Parathyroid adenoma (tissue), 2 donors: ENCODE measurements around the gene CDH1.

Experiments used
- H2AFZ ChIP-seq: fragments of 300-600 bp; sonication (generic); one replicate; pipeline ENCODE4 v1.7.0; 2017; ENCODE audit warnings: antibody characterized with exemption, mild to moderate bottlenecking
- H3K27ac ChIP-seq: fragments of 300-600 bp; sonication (generic); one replicate; pipeline ENCODE4 v1.7.0; 2017
- H3K27me3 ChIP-seq: fragments of 300-600 bp; sonication (generic); one replicate; pipeline ENCODE4 v1.7.0; 2017; ENCODE audit warnings: low read length; ENCODE audit not compliant: control insufficient read depth, insufficient read depth
- H3K36me3 ChIP-seq: fragments of 300-600 bp; sonication (generic); one replicate; pipeline ENCODE4 v1.7.0; 2017; ENCODE audit warnings: low read length; ENCODE audit not compliant: control insufficient read depth, insufficient read depth
- H3K4me1 ChIP-seq: fragments of 300-600 bp; sonication (generic); one replicate; pipeline ENCODE4 v1.7.0; 2017; ENCODE audit warnings: control low read depth
- H3K4me2 ChIP-seq: fragments of 300-600 bp; sonication (generic); one replicate; pipeline ENCODE4 v1.7.0; 2017; ENCODE audit warnings: low read length
- H3K4me3 ChIP-seq: fragments of 300-600 bp; sonication (generic); one replicate; pipeline ENCODE4 v1.7.0; 2017; ENCODE audit warnings: low read depth, low read length
- H3K79me2 ChIP-seq: fragments of 300-600 bp; sonication (generic); one replicate; pipeline ENCODE4 v1.7.0; 2017; ENCODE audit warnings: control low read depth
- H3K9ac ChIP-seq: fragments of 300-600 bp; sonication (generic); one replicate; pipeline ENCODE4 v1.7.0; 2017; ENCODE audit warnings: mild to moderate bottlenecking
- H3K9me3 ChIP-seq: fragments of 300-600 bp; sonication (generic); one replicate; pipeline ENCODE4 v1.7.0; 2017; ENCODE audit warnings: low read length; ENCODE audit not compliant: control insufficient read depth
- TF ChIP-seq, protein P1 (sequence below): fragments of 300-600 bp; sonication (generic); IDR thresholded peaks from one replicate; pipeline ENCODE4 v1.7.0; 2017; ENCODE audit warnings: antibody characterized with exemption, mild to moderate bottlenecking
- donor health status: primary hyperparathyroidism.

Gene CDH1

DNA sequence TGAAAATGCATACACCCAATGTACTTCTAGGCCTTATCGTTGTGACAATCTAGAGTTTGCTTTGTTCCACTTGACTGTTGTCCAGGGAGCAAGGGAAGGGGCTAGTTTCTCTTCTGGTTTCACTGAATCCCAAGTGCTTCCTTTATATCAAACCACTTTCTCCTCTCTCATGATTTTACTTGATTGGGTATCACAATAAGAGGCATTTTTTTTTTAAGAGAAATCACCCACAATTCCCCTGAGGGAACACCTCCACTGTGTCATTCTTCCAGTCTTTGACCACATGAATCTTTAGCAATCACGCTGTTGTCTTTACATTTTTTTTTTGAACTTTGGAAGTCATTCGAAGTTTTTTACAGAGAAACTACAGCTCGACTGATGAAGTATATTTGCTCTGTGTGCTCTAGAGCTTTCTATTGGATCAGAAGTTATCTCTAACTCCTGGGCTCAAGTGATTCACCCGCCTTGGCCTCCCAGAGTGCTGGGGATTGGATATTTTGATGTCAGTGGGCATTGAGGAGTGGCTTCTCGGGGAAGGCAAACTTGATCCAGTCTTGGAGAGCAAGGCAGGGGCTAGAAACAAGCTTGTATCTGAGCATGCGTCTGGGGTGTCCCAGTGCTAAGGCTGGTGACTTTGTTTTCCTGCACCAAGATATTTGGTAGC, 3.0 kb downstream of the CDH1 start:
- no peaks in the 10 kb centered on the region for H3K36me3 ChIP-seq
- no peaks in the 10 kb centered on the region for H3K27me3 ChIP-seq
- no peak overlapping the region for H3K9ac ChIP-seq
- peak overlapping the region; percentile 96 for H3K27ac ChIP-seq
- no peak overlapping the region for H2AFZ ChIP-seq
- H3K9me3 ChIP-seq, result no peaks in the 10 kb centered on the region
- H3K79me2 ChIP-seq, result peaks cover 33% of the 10 kb centered on the region
- TF ChIP-seq, protein P1, sequence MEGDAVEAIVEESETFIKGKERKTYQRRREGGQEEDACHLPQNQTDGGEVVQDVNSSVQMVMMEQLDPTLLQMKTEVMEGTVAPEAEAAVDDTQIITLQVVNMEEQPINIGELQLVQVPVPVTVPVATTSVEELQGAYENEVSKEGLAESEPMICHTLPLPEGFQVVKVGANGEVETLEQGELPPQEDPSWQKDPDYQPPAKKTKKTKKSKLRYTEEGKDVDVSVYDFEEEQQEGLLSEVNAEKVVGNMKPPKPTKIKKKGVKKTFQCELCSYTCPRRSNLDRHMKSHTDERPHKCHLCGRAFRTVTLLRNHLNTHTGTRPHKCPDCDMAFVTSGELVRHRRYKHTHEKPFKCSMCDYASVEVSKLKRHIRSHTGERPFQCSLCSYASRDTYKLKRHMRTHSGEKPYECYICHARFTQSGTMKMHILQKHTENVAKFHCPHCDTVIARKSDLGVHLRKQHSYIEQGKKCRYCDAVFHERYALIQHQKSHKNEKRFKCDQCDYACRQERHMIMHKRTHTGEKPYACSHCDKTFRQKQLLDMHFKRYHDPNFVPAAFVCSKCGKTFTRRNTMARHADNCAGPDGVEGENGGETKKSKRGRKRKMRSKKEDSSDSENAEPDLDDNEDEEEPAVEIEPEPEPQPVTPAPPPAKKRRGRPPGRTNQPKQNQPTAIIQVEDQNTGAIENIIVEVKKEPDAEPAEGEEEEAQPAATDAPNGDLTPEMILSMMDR, result no peak
- H3K4me2 ChIP-seq, result peak overlapping the region; percentile 16
- peak overlapping the region; percentile 21 for H3K4me3 ChIP-seq
- peaks cover 38% of the 10 kb centered on the region for H3K4me1 ChIP-seq

GRCh38 chr16:68740628-68741346, 3.7 kb downstream of the CDH1 start:
- Histone ChIP-seq H3K9me3 (no peaks in the 10 kb centered on the region), H2AFZ (no peak overlapping the region), H3K36me3 (no peaks in the 10 kb centered on the region), H3K9ac (no peak overlapping the region), H3K27ac (peak overlapping the region; percentile 96), H3K27me3 (no peaks in the 10 kb centered on the region), H3K4me2 (peak overlapping the region; percentile 16), H3K4me1 (peaks cover 38% of the 10 kb centered on the region), H3K79me2 (peaks cover 37% of the 10 kb centered on the region), H3K4me3 (no peak overlapping the region)
- TF ChIP-seq, protein P1, result no peak

- H3K79me2 ChIP-seq, result peaks cover 50% of the 10 kb centered on the region
- H3K4me2 ChIP-seq, result peak overlapping the region; percentile 2
- no peak overlapping the region for H3K4me3 ChIP-seq
- peak overlapping the region; percentile 96 for H3K27ac ChIP-seq
- H3K9me3 ChIP-seq, result no peaks in the 10 kb centered on the region
- no peaks in the 10 kb centered on the region for H3K27me3 ChIP-seq
- peaks cover 45% of the 10 kb centered on the region for H3K4me1 ChIP-seq
- H2AFZ ChIP-seq, result no peak overlapping the region
- TF ChIP-seq, protein P1, result no peak
- no peaks in the 10 kb centered on the region for H3K36me3 ChIP-seq
- no peak overlapping the region for H3K9ac ChIP-seq
These were observed 6.6 kb downstream of the CDH1 start for GRCh38 chr16:68743664-68744063.

DNA sequence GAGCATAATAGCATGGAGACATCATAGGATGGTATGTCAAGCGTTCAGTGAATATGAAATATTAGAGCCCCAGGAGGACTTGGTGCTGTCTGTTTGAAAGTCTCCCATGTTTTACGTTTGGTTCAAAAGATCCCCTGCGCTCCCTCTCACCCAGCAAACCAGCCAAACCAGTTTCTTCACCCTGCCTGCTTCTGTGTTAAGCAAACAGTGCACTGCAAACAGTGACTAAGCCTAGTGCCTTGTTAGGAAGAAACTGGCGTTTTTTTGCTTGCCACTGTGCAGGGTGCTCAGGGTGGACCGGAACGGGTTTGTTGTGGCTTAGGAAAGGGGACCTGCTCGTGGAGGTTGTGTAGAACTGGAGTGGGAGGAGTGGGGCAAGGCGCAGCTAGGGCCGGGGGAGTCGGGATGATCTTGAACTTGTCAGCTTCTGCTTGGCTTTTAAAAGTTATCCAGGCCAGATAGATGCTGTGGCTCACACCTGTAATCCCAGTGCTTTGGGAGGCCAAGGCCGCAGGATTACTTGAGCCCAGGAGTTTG, 7.7 kb downstream of the CDH1 start:
- Histone ChIP-seq H3K4me3 (peak overlapping the region; percentile 36), H3K27ac (peak overlapping the region; percentile 96)

More for the DNA sequence above, 7.7 kb downstream of the CDH1 start:
- Histone ChIP-seq H3K27me3 (no peaks in the 10 kb centered on the region), H3K9ac (no peak overlapping the region), H2AFZ (no peak overlapping the region), H3K9me3 (no peaks in the 10 kb centered on the region), H3K4me2 (peak overlapping the region; percentile 66), H3K79me2 (peaks cover 53% of the 10 kb centered on the region), H3K4me1 (peaks cover 52% of the 10 kb centered on the region), H3K36me3 (no peaks in the 10 kb centered on the region)
- TF ChIP-seq, protein P1, result no peak
